Left ventricle myocardium inferior (tissue), 1 donor: ENCODE measurements around the gene GJA1. TPM values are rescaled to one million over a fixed set of nuclear protein-coding genes. Genes with fewer than 3 reads are reported as not detected.
"Not testable (repeated sequence)": the region's sequence is repeated elsewhere in the genome, so short reads cannot be mapped to it uniquely, and the experiment has no call there.

Source experiments
- DNase-seq: peaks from one replicate; pipeline ENCODE4 v3.0.0-alpha.2; 2020
- H3K27ac ChIP-seq: fragments of 200-600 bp; replicated peaks from 2 replicates; pipeline ENCODE4 v1.8.0; 2021
- H3K27me3 ChIP-seq: fragments of 200-600 bp; 2 replicates; pipeline ENCODE4 v1.8.0; 2021; ENCODE audit warnings: low read depth
- H3K36me3 ChIP-seq: fragments of 200-600 bp; 2 replicates; pipeline ENCODE4 v1.8.0; 2021
- H3K4me1 ChIP-seq: fragments of 200-600 bp; 2 replicates; pipeline ENCODE4 v1.8.0; 2021
- H3K4me3 ChIP-seq: fragments of 200-600 bp; 2 replicates; pipeline ENCODE4 v1.8.0; 2021; ENCODE audit warnings: mild to moderate bottlenecking, moderate library complexity
- H3K9me3 ChIP-seq: fragments of 200-600 bp; replicated peaks from 2 replicates; pipeline ENCODE4 v1.8.0; 2021
- CTCF ChIP-seq: fragments of 200-600 bp; IDR thresholded peaks from 2 replicates; pipeline ENCODE4 v1.8.0; 2021; ENCODE audit warnings: antibody characterized with exemption, mild to moderate bottlenecking, borderline replicate concordance
- intact Hi-C: fragments of 100-400 bp; cut with micrococcal nuclease; formaldehyde crosslinking; loops from one replicate; pipeline ENCODE4 v1.11.0; 2022
- total RNA-seq: library from RNA; stranded (reverse); fragmentation: NEBNext Ultra II Directional; extraction: Animal tissue kit (Norgen Biotek cat#: 25700); gene quantifications from one replicate; pipeline ENCODE4 v1.2.1, GENCODE V29; 2021
- donor health status: DM: no; HTN: yes; CAD: no; lungs with severe emphysema.

The GJA1 gene
- total RNA-seq, 1 donor from 2014 or later = 248 TPM

GRCh38 chr6:121418346-121418745 lies 17.1 kb upstream of the GJA1 start:
- DNase-seq = no peak
- no peaks in the 10 kb centered on the region for H3K36me3 ChIP-seq
- no peak for TF ChIP-seq CTCF
- H3K27ac ChIP-seq = no peak overlapping the region
- no peaks in the 10 kb centered on the region for H3K4me1 ChIP-seq
- no peak overlapping the region for H3K4me3 ChIP-seq
- H3K27me3 ChIP-seq = no peaks in the 10 kb centered on the region
- intact Hi-C loops = no loop called here
- H3K9me3 ChIP-seq = no peaks in the 10 kb centered on the region

- Histone ChIP-seq H3K27me3 (no peaks in the 10 kb centered on the region), H3K9me3 (no peaks in the 10 kb centered on the region), H3K4me3 (no peak overlapping the region), H3K27ac (no peak overlapping the region), H3K4me1 (peaks cover 9% of the 10 kb centered on the region), H3K36me3 (no peaks in the 10 kb centered on the region)
- intact Hi-C loops = no loop called here
- no peak for TF ChIP-seq CTCF
- no peak for DNase-seq
Observed at GRCh38 chr6:121426686-121427085, 8.8 kb upstream of the GJA1 start.

GRCh38 chr6:121428872-121429756 lies 6.3 kb upstream of the GJA1 start:
- Histone ChIP-seq H3K9me3 (no peaks in the 10 kb centered on the region), H3K36me3 (no peaks in the 10 kb centered on the region), H3K27me3 (no peaks in the 10 kb centered on the region), H3K4me3 (no peak overlapping the region), H3K27ac (no peak overlapping the region), H3K4me1 (peaks cover 19% of the 10 kb centered on the region)
- no peak for TF ChIP-seq CTCF
- DNase-seq = no peak
- intact Hi-C loops = no loop called here

- no peaks in the 10 kb centered on the region for H3K27me3 ChIP-seq
- no peaks in the 10 kb centered on the region for H3K9me3 ChIP-seq
- no peak for DNase-seq
- intact Hi-C loops = loop anchor here (5.0 to 10.0 kb wide), 4 partner anchors 417 to 752 kb away; no protein-coding TSS in a partner anchor
- H3K36me3 ChIP-seq = no peaks in the 10 kb centered on the region
- peak overlapping the region; percentile 95 for H3K27ac ChIP-seq
- peaks cover 29% of the 10 kb centered on the region for H3K4me1 ChIP-seq
- peak overlapping the region; percentile 30 for H3K4me3 ChIP-seq
- peak; percentile 79 for TF ChIP-seq CTCF
Observed at GRCh38 chr6:121430514-121431460, 4.7 kb upstream of the GJA1 start.

GRCh38 chr6:121431776-121432175 lies 3.7 kb upstream of the GJA1 start:
- not testable (repeated sequence) for DNase-seq, H3K4me3 ChIP-seq, H3K36me3 ChIP-seq, H3K9me3 ChIP-seq, H3K27me3 ChIP-seq
- peaks cover 37% of the 10 kb centered on the region for H3K4me1 ChIP-seq
- peak overlapping the region; percentile 95 for H3K27ac ChIP-seq
- intact Hi-C loops = loop anchor here (5.0 to 10.0 kb wide), 4 partner anchors 416 to 751 kb away; no protein-coding TSS in a partner anchor
